A673 (cell line): Measurements from ENCODE around the gene IL19. TPM values are rescaled to one million over a fixed set of nuclear protein-coding genes. Genes with fewer than 3 reads are reported as not detected.

Experiments used
- BruUV-seq: library from RNA; stranded (reverse); fragments of 400-500 nt; replicated peaks from 2 replicates; lab custom pipeline; 2021; lab: Mats Ljungman, UMichigan
- CTCF ChIA-PET: fragments of 300-600 bp; sonication (Branson Sonifier 250); formaldehyde crosslinking; loops from one replicate; lab custom pipeline; 2022; ENCODE audit warnings: antibody characterized with exemption; lab: Charles Lee
- POLR2A ChIA-PET: fragments of 300-600 bp; sonication (Branson Sonifier 250); formaldehyde crosslinking; loops from one replicate; lab custom pipeline; 2022; ENCODE audit warnings: antibody characterized with exemption; ENCODE audit not compliant: low non-redundant PET; lab: Charles Lee
- DNase-seq: peaks from one replicate; pipeline ENCODE4 v3.0.0-alpha.2; 2015; ENCODE audit warnings: low spot score
- H3K27ac ChIP-seq: fragments of 200-600 bp; sonication (generic); 2 replicates; pipeline ENCODE4 v1.5.1; 2016; ENCODE audit warnings: mixed run types, low read depth, mild to moderate bottlenecking, mixed read lengths, antibody characterized with exemption, low read length; ENCODE audit not compliant: poor library complexity, severe bottlenecking
- H3K27me3 ChIP-seq: fragments of 200-600 bp; sonication (generic); replicated peaks from 2 replicates; pipeline ENCODE4 v1.6.1; 2017; ENCODE audit warnings: mixed run types, low read depth, mild to moderate bottlenecking, mixed read lengths, antibody characterized with exemption, low read length; ENCODE audit not compliant: insufficient read depth, poor library complexity
- H3K36me3 ChIP-seq: fragments of 200-600 bp; sonication (generic); 2 replicates; pipeline ENCODE4 v1.6.1; 2016; ENCODE audit warnings: mixed run types, mild to moderate bottlenecking, mixed read lengths, antibody characterized with exemption, low read length; ENCODE audit not compliant: insufficient read depth, poor library complexity, severe bottlenecking
- H3K4me1 ChIP-seq: fragments of 200-600 bp; sonication (generic); 2 replicates; pipeline ENCODE4 v1.6.1; 2017; ENCODE audit warnings: mixed run types, mild to moderate bottlenecking, mixed read lengths, antibody characterized with exemption, low read length; ENCODE audit not compliant: insufficient read depth, poor library complexity, severe bottlenecking
- H3K4me3 ChIP-seq: fragments of 200-600 bp; sonication (generic); 2 replicates; pipeline ENCODE4 v1.5.1; 2016; ENCODE audit warnings: low read depth, mixed run types, mild to moderate bottlenecking, mixed read lengths, low read length; ENCODE audit not compliant: poor library complexity, severe bottlenecking
- H3K9me3 ChIP-seq: fragments of 200-600 bp; sonication (generic); 2 replicates; pipeline ENCODE4 v1.6.1; 2016; ENCODE audit warnings: mixed run types, low read depth, mild to moderate bottlenecking, mixed read lengths, antibody characterized with exemption, low read length; ENCODE audit not compliant: poor library complexity, severe bottlenecking
- CTCF ChIP-seq: fragments of 300-800, 200-600 bp; sonication (generic); conservative IDR thresholded peaks from 2 replicates; pipeline ENCODE4 v1.5.1; 2017; ENCODE audit warnings: low read depth, mild to moderate bottlenecking, antibody characterized with exemption, low read length, moderate library complexity, mixed read lengths
- EZH2 ChIP-seq: fragments of 200-600 bp; sonication (generic); IDR thresholded peaks from 2 replicates; pipeline ENCODE4 v1.6.1; 2017; ENCODE audit warnings: borderline replicate concordance, low read depth, mild to moderate bottlenecking, mixed read lengths, antibody characterized with exemption, low read length; ENCODE audit not compliant: poor library complexity, severe bottlenecking
- intact Hi-C: fragments of 100-400 bp; cut with micrococcal nuclease; formaldehyde crosslinking; loops from one replicate; pipeline ENCODE4 v1.10.0; 2022; ENCODE audit not compliant: unreplicated experiment
- total RNA-seq: library from RNA; stranded (reverse); gene quantifications from 2 replicates; pipeline ENCODE4 v1.2.3, GENCODE V29; 2021

IL19 gene
- total RNA-seq, 1 experiment from 2014 or later = not detected

- Histone ChIP-seq H3K4me1 (no peaks in the 10 kb centered on the region), H3K36me3 (no peaks in the 10 kb centered on the region), H3K4me3 (no peak overlapping the region), H3K27me3 (no peaks in the 10 kb centered on the region), H3K9me3 (no peaks in the 10 kb centered on the region), H3K27ac (no peak overlapping the region)
- TF ChIP-seq EZH2 = no peak
- no peak for TF ChIP-seq CTCF
- POLR2A ChIA-PET = no interaction called here
- no TSS peak for BruUV-seq
- intact Hi-C loops = no loop called here
- CTCF ChIA-PET = no interaction called here
- DNase-seq = no peak
Observed at GRCh38 chr1:206883876-206884275, 113.3 kb downstream of the IL19 start.

- POLR2A ChIA-PET = no interaction called here
- intact Hi-C loops = no loop called here
- Histone ChIP-seq H3K9me3 (no peaks in the 10 kb centered on the region), H3K4me1 (peaks cover 3% of the 10 kb centered on the region), H3K27ac (no peak overlapping the region), H3K27me3 (no peaks in the 10 kb centered on the region), H3K4me3 (no peak overlapping the region), H3K36me3 (no peaks in the 10 kb centered on the region)
- TF ChIP-seq CTCF (no peak), EZH2 (no peak)
- CTCF ChIA-PET = no interaction called here
- BruUV-seq = no TSS peak
- DNase-seq = no peak
Observed at GRCh38 chr1:206885341-206886060, 114.9 kb downstream of the IL19 start.

- Histone ChIP-seq H3K4me3 (no peak overlapping the region), H3K9me3 (no peaks in the 10 kb centered on the region), H3K36me3 (no peaks in the 10 kb centered on the region), H3K27ac (no peak overlapping the region), H3K4me1 (peaks cover 8% of the 10 kb centered on the region), H3K27me3 (peaks cover 10% of the 10 kb centered on the region)
- POLR2A ChIA-PET = no interaction called here
- BruUV-seq = no TSS peak
- TF ChIP-seq CTCF (no peak), EZH2 (no peak)
- CTCF ChIA-PET = no interaction called here
- DNase-seq = no peak
- intact Hi-C loops = no loop called here
Observed at GRCh38 chr1:206886831-206887230, 116.3 kb downstream of the IL19 start.
